Stimulated activated CD4-positive, alpha-beta T cell treated with anti-CD3 and anti-CD28 coated beads, TNF-alpha, amount 100 ng/mL, for 24 hours (primary cell): Measurements from ENCODE around the gene MTA3.

Source experiments
- DNase-seq, 3 experiments: peaks; one replicate each; pipeline ENCODE4 v3.0.0-alpha.2; 2020; ENCODE audit warnings: low read depth in 3 of 3

Gene MTA3

GRCh38 chr2:42786561-42787345 lies 218.3 kb downstream of the MTA3 start:
- DNase-seq, result no peak

DNA sequence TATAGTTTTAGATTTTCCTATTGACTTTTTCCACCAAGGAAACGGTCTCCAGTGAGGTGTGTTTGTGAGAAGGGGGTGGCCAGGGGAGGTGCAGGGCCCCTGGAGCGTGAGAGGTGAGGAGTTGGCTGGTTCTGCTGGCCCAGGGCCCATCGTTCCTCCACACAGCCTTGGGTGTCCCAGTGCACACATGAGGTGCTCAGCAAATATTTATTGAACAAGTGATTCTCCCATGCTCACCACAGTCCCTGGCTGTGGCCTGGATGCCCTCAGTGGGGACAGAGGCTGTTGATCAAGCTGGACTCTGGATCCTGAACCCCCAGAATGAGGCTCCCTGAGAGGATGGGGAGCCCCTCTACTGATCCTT lies 219.0 kb downstream of the MTA3 start:
- DNase-seq, result no peak

GRCh38 chr2:42787788-42788477 lies 219.5 kb downstream of the MTA3 start:
- DNase-seq, result no peak

DNA sequence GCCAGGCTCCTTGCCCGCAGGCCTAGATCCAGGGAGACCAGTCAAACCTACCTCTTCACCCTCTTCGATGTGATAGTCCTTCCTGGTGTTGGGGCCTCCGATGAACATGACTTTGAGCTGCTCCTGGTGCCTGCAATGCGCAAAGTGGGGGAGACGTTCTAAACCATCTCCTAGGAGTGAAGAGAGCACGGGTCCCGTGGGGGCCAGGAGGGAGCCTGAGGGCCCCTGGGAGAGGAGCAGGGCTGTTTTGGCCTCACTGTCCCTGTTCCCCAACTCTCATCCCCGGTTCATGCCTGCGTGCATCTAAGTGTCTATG lies 220.0 kb downstream of the MTA3 start:
- DNase-seq, result no peak

DNA sequence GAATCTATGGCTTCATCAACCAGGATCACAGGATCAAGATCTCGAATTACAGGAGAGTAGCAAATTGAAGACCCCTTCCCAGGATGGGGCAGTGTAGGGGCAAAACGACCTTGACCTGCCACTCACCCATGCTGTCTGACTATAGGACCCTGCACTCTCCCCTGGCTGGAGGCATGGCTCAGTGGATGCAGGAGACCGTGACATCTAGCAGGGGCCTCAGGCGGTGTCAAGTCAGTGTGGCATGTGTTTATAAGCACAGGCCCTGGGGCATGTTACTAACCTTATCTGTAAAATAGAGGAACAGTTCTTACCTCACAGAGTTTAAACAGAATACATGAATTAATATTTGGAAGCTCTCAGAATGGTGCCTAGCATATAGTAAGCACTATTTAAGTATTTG lies 220.4 kb downstream of the MTA3 start:
- no peak for DNase-seq

GRCh38 chr2:42789751-42790150 lies 221.3 kb downstream of the MTA3 start:
- DNase-seq, result no peak

DNA sequence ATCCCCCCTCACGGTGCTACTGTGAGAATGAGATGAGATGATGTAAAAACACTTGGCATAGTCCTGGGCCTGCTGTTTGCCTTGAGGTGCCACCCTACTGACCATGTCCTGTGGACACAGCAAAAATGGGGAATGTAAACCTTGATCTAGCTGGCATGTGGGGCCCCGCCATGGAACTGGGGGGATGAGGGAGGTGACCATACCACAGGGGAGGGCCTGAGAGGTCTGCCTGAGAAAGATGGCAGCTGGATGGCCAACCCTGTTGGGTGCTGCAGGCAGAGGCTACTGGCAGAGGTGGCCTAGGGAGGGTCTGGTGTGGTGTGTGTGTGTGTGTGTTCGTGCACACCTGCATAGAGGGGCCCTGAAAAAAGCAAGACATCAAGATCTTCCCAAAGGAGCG lies 223.2 kb downstream of the MTA3 start:
- no peak for DNase-seq

- no peak for DNase-seq
Observed at GRCh38 chr2:42792087-42792582, 223.7 kb downstream of the MTA3 start.

DNA sequence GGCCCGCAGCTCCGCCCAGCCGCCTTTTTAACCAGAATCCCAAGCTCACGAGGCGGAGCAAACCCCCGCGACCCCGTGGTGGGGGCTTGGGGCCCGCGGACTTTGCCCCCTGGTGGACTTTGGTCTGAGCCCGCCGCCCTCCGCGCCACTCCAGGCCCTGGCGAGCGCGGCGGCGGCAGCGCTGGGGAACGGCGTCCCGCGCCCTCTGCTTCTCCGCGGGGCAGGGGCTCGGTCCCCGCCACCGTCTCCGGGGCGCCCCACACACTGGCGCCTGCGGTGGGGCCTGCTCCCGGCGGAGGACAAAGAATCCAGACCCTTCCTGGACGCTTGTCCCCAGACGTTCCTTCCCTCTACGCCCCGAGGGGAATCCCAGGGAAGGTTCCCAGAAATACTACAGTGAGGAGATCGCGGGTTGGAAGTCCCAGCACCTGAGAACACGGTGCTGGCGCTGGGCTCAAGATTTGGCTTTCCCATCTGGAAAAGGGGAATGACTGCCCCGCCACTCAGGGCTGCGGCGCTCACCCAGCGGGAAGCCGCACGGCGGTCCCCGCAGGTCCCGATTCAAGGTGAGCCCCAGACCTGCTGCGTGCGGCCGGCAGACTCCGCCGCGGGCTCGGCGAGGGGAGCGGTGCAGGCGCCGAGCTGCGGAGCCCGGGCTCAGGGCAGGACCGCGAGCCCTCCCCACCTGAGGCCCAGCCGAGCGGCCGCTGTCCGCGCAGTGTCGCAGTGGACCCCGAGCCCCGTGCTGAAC lies 224.3 kb downstream of the MTA3 start, which contains the start of gene HAAO:
Gene HAAO, minus strand, starts transcription at position 1 of the 751 bp plus-strand sequence. CDS start 47 bp downstream, outside the sequence.
- no peak for DNase-seq

DNA sequence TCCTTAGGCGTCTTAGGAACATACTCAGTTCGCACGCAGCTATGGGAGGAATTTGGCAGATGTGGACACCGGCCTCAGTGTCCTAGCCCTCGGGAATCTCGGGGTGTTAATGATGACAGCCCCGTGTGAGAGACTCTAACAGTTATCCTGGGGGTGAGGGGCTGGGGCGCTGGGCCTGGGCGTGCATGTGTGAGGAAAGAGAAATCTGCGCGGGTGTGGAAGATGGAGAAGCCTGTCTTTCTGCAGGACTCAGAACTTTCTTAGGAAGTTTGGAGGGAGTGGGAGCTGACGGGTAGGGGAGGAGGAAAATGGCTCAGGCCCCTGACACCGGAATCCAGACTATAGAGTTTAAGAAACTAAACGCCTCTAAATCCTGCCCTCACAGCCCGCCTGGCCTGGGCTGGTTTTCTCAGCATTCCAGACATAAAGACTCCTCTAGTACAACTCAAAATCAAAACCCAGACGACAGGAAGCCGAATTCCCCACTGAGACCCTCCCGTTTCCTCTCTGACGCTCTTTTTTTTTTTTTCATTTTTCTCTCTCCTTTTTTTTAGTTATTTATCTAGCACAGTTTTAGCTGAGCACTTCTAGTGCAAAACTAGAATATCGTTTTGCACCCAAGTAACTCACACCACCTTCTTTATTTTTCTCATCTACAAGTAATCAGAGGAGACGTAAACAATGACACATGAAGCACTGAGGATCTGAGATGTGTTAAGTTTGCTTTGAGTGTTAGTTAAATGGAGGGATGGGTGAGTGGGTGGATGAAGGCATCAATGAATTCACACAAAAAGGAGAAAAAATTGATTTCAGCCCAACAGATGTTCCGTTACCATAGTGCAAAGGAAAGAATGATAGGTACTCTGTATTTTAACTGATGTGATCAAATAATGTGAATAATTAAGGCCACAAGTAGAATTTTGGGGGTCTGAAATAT lies 225.2 kb downstream of the MTA3 start:
- DNase-seq, result no peak

- DNase-seq, result no peak
Observed at GRCh38 chr2:42794271-42795046, 226.0 kb downstream of the MTA3 start.

- no peak for DNase-seq
Observed at GRCh38 chr2:42795275-42795674, 226.8 kb downstream of the MTA3 start.

GRCh38 chr2:42795841-42796301 lies 227.4 kb downstream of the MTA3 start:
- no peak for DNase-seq

- DNase-seq, result no peak
Observed at GRCh38 chr2:42796427-42797248, 228.2 kb downstream of the MTA3 start.

- no peak for DNase-seq
Observed at GRCh38 chr2:42797281-42797680, 228.8 kb downstream of the MTA3 start.

DNA sequence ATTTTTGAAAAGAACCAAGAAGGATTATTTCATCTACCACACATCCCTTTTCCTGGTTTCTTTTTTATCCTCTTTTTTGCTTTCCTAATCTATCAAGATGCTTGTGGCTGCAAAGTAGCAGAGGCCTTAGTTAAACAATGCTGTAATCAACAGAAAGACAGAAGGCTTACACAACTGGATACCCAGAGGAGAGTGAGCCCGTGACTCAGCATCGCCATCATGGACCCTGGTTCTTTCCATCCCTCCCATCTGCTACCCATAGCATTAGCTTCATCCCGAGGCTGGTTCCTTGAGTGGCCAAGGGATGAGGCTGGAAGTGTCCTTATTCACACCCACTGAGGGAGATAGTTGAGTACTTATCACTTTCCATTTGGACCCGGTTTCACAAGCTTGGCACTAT lies 231.4 kb downstream of the MTA3 start:
- no peak for DNase-seq

DNA sequence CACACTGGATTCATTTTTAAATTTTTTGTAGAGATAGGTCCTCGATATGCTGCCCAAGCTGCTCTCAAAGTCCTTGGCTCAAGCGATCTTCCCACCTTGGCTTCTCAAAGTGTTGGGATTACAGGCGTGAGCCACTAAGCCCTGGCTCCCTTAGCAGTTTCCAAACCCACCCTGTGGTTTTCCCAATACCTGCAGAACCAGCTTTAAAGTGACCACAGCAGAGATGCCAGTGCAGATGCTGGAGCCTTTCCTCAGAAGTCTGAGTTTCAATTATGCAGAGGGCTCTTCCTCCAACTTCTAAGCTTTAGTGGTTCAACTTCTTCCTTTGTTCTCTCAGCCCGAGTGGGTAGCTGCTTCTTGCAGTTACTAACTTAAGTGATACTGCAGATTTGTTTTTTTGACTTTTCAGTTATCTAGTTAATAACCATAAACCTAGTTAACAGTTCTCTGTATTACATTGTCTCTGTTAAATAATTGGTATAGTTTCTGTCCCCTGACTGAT lies 232.1 kb downstream of the MTA3 start:
- DNase-seq, result no peak

DNA sequence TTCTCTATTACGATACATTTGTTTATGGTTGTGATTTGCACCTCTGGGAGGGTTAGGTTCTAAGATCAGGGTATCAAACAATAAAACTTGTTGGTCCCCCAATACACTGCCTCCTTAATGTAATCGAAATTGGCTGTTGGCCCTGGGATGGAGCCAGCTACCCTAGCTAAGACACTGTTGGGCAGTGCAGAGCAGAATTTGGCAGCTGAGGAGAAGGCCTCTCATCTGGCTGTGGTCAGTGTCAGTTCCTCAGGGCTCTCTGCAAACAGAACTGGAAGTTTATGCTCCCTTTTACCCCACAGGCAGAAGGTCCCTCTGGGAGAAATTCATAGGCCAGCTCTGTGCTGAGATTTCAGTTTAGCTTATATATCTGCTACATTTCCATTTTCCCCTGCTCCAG lies 232.5 kb downstream of the MTA3 start:
- DNase-seq, result no peak

DNA sequence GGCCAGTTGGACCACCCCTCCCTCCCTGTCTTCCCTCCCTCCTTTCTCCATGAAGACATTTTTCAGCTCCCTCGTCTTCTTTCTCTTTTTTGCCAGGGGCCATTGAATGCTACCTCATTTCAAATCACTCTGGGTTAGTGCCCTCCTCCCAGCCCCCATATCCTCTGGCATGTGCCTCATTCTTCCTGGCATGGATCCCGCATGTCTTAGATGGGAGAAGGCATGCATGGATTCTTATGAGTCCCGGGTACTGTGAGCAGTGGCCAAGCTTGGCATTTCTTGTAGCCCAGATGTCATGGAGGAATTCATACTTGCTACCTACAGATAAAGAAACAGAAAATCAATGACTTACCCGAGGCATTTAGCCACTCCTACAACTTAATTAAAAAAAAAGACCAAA lies 232.9 kb downstream of the MTA3 start:
- no peak for DNase-seq

DNA sequence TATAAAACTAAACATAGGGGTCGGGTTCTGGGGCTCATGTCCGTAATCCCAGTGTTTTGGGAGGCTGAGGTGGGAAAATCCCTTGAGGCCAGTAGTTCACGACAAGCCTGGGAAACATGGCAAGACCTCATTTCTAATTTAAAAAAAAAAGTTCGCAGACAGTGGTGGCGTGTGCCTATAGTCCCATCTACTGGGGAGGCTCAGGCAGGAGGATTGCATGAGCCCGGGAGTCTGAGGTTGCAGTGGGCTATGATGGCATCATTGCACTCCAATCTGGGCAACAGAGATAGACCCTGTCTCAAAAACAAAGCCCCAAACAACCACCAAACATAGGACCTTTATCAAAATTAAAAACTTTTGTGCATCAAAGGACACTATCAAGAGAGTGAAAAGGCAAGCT lies 233.7 kb downstream of the MTA3 start:
- no peak for DNase-seq
